Keratinocyte (primary cell): ENCODE measurements around the gene SF3B2.

ENCODE experiments used
- CTCF ChIP-seq, 3 experiments: IDR thresholded peaks in 1 of 3; conservative IDR thresholded peaks in 1 of 3; optimal IDR thresholded peaks in 1 of 3; 2 replicates in 2 of 3; 3 replicates in 1 of 3; pipeline versions ENCODE3 to v1.5.1; 2011; ENCODE audit warnings: low read length in 3 of 3, mild to moderate bottlenecking in 3 of 3, moderate library complexity in 2 of 3, control low read depth in 1 of 3, inconsistent platforms in 1 of 3; ENCODE audit not compliant: insufficient read depth in 2 of 3; ENCODE audit errors: extremely low read depth in 1 of 3
- EZH2 ChIP-seq: IDR thresholded peaks from one replicate; pipeline ENCODE4 v1.6.1; 2012; ENCODE audit warnings: inconsistent platforms, mild to moderate bottlenecking, low read length, moderate library complexity

GRCh38 chr11:66063900-66064299 is 11.7 kb downstream of the SF3B2 start:
- no peak for TF ChIP-seq CTCF (optimal IDR thresholded peaks at IDR 0.05 in 1 of 3, IDR thresholded peaks at IDR 0.05 in 1 of 3, conservative IDR thresholded peaks at IDR 0.05 in 1 of 3; ENCODE audit: extremely low read depth in 1 of 3, insufficient read depth in 2 of 3, low read length in 3 of 3)
- no peak for TF ChIP-seq EZH2
